Hematopoietic multipotent progenitor cell treated with erythropoietin and hydrocortisone succinate and interleukin-3 and kit ligand, for 4 days (in vitro differentiated cells): ENCODE data around the gene KLHL7.
A peak's percentile ranks its signal among the peaks of the same experiment; 100 is the strongest.
"Not testable (repeated sequence)": the region's sequence is repeated elsewhere in the genome, so short reads cannot be mapped to it uniquely, and the experiment has no call there.

ENCODE experiments used
- DNase-seq: peaks from one replicate; pipeline ENCODE4 v3.0.0-alpha.2; 2015

KLHL7 gene

DNA sequence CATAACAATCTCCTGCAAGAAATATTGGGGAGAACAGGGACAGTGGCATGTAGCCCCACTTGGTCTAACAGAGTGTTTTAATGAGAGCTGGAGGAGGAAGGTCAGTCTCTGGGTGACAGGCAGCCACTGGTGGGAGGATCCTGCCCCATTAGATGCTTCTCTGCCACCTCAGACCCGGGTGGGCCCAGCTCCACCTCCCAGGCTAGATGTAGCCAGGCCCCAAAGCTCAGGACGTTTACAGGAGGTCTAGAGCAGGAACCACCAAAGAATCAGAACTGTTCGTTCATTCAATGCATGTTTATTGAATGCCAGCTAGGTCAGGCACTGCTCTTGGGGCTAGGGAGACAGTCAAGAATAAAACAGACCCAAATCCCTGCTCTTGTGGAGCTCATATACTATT is 112.6 kb downstream of the KLHL7 start:
- no peak for DNase-seq

- no peak for DNase-seq
These were observed 115.2 kb downstream of the KLHL7 start for GRCh38 chr7:23220690-23221305.

DNA sequence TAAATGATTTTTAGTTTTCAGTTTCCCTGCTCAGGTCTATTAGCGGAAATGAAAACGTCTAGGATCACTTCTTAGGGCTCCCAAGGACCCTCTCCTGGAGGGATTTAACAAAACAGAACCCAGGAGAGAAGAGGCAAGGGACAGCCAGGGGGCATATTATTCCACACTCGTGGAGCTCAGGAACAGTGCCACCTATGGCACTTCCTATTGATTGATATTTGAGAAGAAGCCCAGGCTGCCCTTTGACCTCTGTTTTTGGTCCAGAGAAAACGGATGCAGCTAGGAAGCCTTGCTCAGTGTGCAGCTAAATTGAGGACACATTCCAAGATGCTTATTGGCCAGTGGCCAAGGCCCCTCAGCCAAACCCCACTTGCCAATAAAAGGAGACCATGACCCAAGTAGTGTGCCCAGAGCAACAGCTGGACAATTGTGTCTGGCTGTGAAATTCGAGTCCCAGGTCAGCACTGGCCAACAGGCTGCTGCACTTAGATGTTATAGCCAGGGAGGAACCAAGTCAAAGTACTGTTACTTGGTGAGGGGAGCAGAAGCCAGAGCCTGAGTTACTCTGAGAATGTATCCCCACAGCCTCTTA is 117.0 kb downstream of the KLHL7 start:
- DNase-seq, result no peak

GRCh38 chr7:23224364-23224763 is 118.8 kb downstream of the KLHL7 start:
- DNase-seq, result not testable (repeated sequence)

- DNase-seq, result peak; percentile 35
These were observed 121.4 kb downstream of the KLHL7 start for GRCh38 chr7:23226844-23227450.
